ENCODE results near the gene ECD. TPM values are rescaled to one million over a fixed set of nuclear protein-coding genes. Genes with fewer than 3 reads are reported as not detected.

ECD gene
- total RNA-seq, 1 donor from 2014 or later: 39.1 TPM

DNA sequence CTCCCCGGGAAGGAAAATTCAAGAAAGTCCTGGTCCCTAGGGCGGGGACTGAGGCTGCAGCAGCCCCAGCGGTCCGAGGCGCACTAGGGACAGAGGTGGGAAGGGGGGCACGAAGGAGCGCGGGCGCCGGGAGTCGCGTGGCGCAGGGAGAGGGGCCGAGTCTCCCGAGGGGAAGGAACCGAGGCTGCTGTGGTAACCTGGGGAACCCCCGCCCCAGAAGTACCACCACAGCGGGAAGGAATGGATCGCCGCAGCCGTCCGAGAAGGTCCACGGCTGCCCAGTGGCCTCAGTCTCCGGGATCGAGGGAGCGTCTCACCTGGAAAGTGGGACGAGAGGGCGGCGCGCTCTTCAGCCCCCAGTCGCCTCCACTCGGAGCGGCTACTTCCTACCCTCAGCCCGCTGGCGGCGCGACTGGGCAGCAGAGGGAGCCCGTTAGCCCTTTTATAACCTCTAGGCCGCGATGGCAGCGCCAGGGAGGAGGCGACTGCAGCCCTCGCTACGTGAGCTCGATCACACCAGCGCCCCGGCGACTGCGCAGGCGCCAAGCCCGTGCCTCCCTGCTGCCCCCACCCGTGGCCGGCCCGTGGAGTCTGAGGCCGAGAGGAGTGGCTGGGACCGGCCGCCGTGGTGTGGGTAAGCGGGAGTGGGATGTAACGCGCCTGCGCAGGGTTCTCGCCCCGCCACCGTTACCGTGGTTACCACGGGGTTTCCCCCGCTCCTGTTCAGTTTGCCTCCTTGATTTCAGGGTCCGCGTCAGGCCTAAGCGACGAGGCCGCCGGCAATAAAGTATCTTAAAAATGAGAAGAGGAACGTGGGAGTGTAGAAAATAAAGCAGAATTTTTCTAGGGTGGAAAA is 71.1 kb downstream of the ECD start, which contains the start of gene P4HA1:
P4HA1 (minus strand) TSS at position 418 of the 856 bp plus-strand sequence. CDS start 21,983 bp downstream, outside the sequence.
- DNase-seq (ENCODE audit: low spot score): peak; percentile 99

GRCh38 chr10:73096041-73096448 is 71.8 kb downstream of the ECD start:
- peak; percentile 71 for DNase-seq (ENCODE audit: low spot score)

GRCh38 chr10:73095481-73096021 is 72.3 kb downstream of the ECD start:
- peak; percentile 66 for DNase-seq (ENCODE audit: low spot score)

GRCh38 chr10:73094986-73095480 is 72.8 kb downstream of the ECD start:
- DNase-seq (ENCODE audit: low spot score): no peak

DNA sequence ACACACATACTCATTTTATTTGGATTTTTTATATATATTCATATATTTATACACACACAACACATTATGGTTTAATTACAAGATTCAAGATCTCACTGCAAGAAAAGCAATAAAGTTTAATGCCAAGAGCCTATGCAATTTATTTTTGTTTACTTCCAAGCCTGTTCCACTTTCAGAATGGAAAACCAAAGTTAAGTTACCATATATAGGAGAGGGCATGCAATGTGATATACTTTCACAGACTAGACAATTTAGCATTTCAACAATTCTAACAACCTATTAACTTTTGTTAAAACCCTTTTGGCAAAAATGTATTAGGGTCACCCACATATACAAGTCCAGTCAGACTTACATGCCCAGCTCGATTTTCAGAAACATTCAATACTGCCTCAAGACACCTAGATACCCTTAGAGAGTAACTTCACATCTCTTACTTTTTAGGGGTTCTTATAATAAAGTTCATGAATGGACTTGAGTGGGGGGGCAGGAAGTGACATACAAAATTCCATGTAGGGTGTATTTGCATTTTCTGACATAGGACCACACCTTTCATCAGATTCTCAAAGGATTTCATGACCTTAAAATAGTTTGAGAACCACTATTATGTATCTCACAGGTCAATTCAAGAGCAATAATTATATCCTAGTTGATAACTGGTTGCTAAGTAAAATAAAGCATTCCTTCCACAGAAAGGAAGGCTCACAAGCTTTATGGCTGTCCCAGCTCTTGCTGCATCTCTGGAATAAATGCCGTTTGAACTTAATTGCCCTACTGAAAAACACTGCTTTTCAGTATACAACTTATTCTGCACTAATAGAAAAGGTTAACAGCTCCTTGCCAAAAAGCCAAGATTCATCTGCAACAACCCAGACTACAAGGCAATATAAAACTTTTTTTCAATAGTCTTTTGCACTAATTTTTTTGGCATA is 73.6 kb downstream of the ECD start:
- DNase-seq (ENCODE audit: low spot score): no peak

DNA sequence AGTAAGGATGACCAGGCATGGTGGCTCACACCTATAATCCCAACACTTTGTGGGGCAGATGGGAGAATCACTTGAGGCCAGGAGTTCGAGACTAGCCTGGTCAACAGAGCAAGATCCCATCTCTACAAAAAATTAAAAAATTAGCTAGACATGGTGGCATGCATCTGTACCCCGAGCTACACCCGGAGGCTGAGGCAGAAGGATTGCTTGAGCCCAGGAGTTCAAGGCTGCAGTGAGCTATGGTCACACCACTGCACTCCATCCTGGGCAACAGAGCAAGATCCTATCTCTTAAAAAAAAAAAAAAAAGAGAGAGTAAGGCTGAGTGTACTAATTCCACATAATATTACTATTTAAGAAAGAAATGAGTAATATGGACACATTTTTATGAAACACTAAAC is 75.0 kb downstream of the ECD start:
- no peak for DNase-seq (ENCODE audit: low spot score)

DNA sequence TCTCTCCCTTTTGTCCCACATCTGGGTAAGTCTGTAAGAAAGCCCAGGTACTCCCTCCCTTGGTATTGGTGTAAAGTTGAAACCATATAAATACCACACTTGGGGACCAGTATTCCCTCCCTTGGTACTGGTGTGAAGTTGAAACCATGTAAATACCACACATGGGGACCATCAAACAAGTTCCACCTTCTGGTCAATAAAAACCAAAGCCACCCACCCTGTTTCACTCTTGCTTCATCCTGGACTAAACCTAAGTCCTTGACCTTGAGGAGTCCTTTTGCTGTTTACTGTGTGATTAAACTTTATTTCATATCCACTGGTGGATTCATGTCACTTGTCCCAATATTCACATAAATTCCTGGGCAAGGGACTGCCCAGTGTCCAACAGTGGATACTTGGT is 79.5 kb downstream of the ECD start:
- no peak for DNase-seq (ENCODE audit: low spot score)

GRCh38 chr10:73086816-73087215 is 81.0 kb downstream of the ECD start:
- no peak for DNase-seq (ENCODE audit: low spot score)

- no peak for DNase-seq (ENCODE audit: low spot score)
Measured at GRCh38 chr10:73084209-73084608, 83.6 kb downstream of the ECD start.

Other genes starting within 250 kb of the ECD start
- gene PLA2G12B, start 213.2 kb downstream of the ECD start, total RNA-seq: not detected
- 25.0 TPM for gene P4HA1, start 71.1 kb downstream of the ECD start, total RNA-seq
- 2.5 TPM for gene NUDT13, start 57.6 kb downstream of the ECD start, total RNA-seq
- 32.9 TPM for gene FAM149B1, start 111 bp upstream of the ECD start, total RNA-seq
- gene DNAJC9, start 79.2 kb upstream of the ECD start, total RNA-seq: 17.2 TPM
- 84.2 TPM for gene MRPS16, start 84.6 kb upstream of the ECD start, total RNA-seq
- gene CFAP70, start 190.9 kb upstream of the ECD start, total RNA-seq: 6.3 TPM
- gene ANXA7, start 246.1 kb upstream of the ECD start, total RNA-seq: 144 TPM

All from ureter (tissue), 1 donor.